Measurements from ENCODE around the gene ZNF3. TPM values are rescaled to one million over a fixed set of nuclear protein-coding genes. Genes with fewer than 3 reads are reported as not detected.

ZNF3 gene
- total and polyA plus RNA-seq, 9 of the 15 experiments (the other 6 are each of a cell fraction or from before 2014, with no cell fraction given): 30.0 to 64.9 (median 51.5) TPM

GRCh38 chr7:100088621-100089457 lies 7.3 kb upstream of the ZNF3 start, which contains the start of gene COPS6 (continued):
- peak; percentile 33 for TF ChIP-seq PRDM10 (IDR thresholded peaks at IDR 0.05; ENCODE audit: partially characterized antibody)
- TF ChIP-seq, protein P1, sequence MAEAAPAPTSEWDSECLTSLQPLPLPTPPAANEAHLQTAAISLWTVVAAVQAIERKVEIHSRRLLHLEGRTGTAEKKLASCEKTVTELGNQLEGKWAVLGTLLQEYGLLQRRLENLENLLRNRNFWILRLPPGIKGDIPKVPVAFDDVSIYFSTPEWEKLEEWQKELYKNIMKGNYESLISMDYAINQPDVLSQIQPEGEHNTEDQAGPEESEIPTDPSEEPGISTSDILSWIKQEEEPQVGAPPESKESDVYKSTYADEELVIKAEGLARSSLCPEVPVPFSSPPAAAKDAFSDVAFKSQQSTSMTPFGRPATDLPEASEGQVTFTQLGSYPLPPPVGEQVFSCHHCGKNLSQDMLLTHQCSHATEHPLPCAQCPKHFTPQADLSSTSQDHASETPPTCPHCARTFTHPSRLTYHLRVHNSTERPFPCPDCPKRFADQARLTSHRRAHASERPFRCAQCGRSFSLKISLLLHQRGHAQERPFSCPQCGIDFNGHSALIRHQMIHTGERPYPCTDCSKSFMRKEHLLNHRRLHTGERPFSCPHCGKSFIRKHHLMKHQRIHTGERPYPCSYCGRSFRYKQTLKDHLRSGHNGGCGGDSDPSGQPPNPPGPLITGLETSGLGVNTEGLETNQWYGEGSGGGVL (CRISPR knock-in tag; IDR thresholded peaks at IDR 0.05): no peak
- TF ChIP-seq ZSCAN32 (CRISPR knock-in tag; IDR thresholded peaks at IDR 0.05): no peak
- TF ChIP-seq, protein P2, sequence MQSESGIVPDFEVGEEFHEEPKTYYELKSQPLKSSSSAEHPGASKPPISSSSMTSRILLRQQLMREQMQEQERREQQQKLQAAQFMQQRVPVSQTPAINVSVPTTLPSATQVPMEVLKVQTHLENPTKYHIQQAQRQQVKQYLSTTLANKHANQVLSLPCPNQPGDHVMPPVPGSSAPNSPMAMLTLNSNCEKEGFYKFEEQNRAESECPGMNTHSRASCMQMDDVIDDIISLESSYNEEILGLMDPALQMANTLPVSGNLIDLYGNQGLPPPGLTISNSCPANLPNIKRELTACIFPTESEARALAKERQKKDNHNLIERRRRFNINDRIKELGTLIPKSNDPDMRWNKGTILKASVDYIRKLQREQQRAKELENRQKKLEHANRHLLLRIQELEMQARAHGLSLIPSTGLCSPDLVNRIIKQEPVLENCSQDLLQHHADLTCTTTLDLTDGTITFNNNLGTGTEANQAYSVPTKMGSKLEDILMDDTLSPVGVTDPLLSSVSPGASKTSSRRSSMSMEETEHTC (IDR thresholded peaks at IDR 0.05): 0 out of 2 replicates have a peak, but pooled peaks have one; percentile 28
- TF ChIP-seq, protein P3, sequence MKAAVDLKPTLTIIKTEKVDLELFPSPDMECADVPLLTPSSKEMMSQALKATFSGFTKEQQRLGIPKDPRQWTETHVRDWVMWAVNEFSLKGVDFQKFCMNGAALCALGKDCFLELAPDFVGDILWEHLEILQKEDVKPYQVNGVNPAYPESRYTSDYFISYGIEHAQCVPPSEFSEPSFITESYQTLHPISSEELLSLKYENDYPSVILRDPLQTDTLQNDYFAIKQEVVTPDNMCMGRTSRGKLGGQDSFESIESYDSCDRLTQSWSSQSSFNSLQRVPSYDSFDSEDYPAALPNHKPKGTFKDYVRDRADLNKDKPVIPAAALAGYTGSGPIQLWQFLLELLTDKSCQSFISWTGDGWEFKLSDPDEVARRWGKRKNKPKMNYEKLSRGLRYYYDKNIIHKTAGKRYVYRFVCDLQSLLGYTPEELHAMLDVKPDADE (conservative IDR thresholded peaks at IDR 0.05; ENCODE audit: control insufficient read depth, low read depth, low read length): 0 out of 2 replicates have a peak, but pooled peaks have one; percentile 53
- peak; percentile 88 for TF ChIP-seq SUPT5H (IDR thresholded peaks at IDR 0.05)
- TF ChIP-seq E4F1 (CRISPR knock-in tag; IDR thresholded peaks at IDR 0.05; ENCODE audit: borderline replicate concordance): no peak
- no peak for TF ChIP-seq TCFL5 (CRISPR knock-in tag; conservative IDR thresholded peaks at IDR 0.05)
- TF ChIP-seq PPARD (CRISPR knock-in tag; IDR thresholded peaks at IDR 0.05): no peak
